ENCODE results near the gene OPA1. TPM values are rescaled to one million over a fixed set of nuclear protein-coding genes. Genes with fewer than 3 reads are reported as not detected.

Gene OPA1
- total RNA-seq, 4 donors from 2014 or later, result 33.0 to 57.4 (median 39.4) TPM

DNA sequence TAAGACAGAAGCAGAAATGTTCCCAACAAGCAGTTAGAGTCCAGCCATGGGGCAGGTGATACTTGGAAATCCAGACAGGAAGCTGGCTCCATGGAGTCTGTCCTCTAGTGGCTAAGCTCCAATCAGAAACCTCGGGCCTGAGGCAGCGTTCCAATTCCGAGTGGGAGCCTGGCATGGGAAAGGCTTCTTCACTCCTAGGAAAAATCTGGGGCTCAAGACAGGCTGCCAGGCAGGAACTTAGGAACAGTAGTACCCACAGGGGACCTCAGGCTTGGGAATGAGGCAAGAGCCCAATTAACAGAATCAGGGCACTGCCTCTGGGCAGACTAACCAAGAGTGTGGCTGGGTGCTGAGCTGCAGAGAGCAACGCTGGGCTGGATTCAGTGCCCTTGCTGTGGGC lies 32.1 kb upstream of the OPA1 start:
- no peak overlapping the region for H3K4me3 ChIP-seq (ENCODE audit: low read depth, poor library complexity, severe bottlenecking)
- 49 to 62% methylated on average over 4 of the region's 4 CpGs for WGBS, 2 donors
- intact Hi-C loops (cut with DNase I; ENCODE audit: low total_unique reads), result loop anchor here (10.0 kb wide), 1 partner anchor 746 kb away; no protein-coding TSS in a partner anchor
- TF ChIP-seq POLR2A (IDR thresholded peaks at IDR 0.05) (no peak), CTCF (IDR thresholded peaks at IDR 0.05) (no peak)
- DNase-seq (ENCODE audit: low spot score in 2 of 2), result no peak

- DNase-seq (ENCODE audit: low spot score in 2 of 2), result no peak
- no peak overlapping the region for H3K4me3 ChIP-seq (ENCODE audit: low read depth, poor library complexity, severe bottlenecking)
- intact Hi-C loops (cut with DNase I; ENCODE audit: low total_unique reads), result loop anchor here (10.0 kb wide), 1 partner anchor 749 kb away; no protein-coding TSS in a partner anchor
- WGBS, 2 donors, result 94% methylated on average over 3 of the region's 3 CpGs
- TF ChIP-seq POLR2A (IDR thresholded peaks at IDR 0.05), result no peak
- TF ChIP-seq CTCF (IDR thresholded peaks at IDR 0.05), result no peak
These were observed 29.6 kb upstream of the OPA1 start for GRCh38 chr3:193563426-193563825.

DNA sequence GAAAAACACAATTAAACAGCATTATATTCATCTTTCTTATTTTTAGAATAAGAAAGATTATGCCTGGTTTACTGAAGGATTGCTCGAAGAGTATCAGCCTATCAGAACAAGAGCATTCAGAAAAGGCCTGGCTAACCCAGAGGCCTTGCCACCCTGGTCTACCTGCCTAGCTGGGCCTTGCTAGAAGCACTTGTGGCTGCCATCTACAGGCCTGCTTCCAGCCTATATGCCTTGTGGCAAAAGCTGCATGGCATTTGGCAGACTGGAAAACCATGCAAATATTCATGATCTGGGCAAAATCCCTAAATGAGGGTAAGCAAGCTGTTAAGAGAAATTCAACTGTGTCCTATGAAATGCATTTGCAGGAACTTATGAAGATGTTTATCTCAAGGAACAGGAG lies 29.0 kb upstream of the OPA1 start:
- TF ChIP-seq POLR2A (IDR thresholded peaks at IDR 0.05), result no peak
- no peak overlapping the region for H3K4me3 ChIP-seq (ENCODE audit: low read depth, poor library complexity, severe bottlenecking)
- intact Hi-C loops (cut with DNase I; ENCODE audit: low total_unique reads), result loop anchor here (10.0 kb wide), 1 partner anchor 749 kb away; no protein-coding TSS in a partner anchor
- no peak for DNase-seq (ENCODE audit: low spot score in 2 of 2)
- 67 to 76% methylated on average over 1 of the region's 1 CpG for WGBS, 2 donors

DNA sequence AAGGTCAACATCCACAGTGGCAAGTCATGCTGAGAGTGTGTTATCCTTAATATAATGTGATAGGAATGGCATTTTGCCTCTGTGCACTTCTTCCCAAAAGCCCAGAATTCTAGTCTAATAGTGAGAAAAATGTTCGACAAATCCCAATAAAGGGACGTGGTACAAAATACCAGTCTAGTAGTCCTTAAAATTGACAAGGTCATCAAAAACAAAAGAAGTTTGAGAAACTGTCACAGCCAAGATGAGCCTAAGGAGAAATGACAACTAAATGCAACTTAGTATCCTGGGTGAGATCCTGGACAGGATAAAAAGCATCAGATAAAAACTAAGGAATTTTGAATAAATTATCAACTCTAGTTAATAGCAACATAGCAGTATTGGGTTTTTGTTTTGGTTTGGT lies 23.9 kb upstream of the OPA1 start:
- WGBS, 2 donors, result 83 to 89% methylated on average over 2 of the region's 2 CpGs
- H3K4me3 ChIP-seq (ENCODE audit: low read depth, poor library complexity, severe bottlenecking), result no peak overlapping the region
- intact Hi-C loops (cut with DNase I; ENCODE audit: low total_unique reads), result loop anchor here (10.0 kb wide), 1 partner anchor 754 kb away; no protein-coding TSS in a partner anchor
- no peak for TF ChIP-seq POLR2A (IDR thresholded peaks at IDR 0.05)
- TF ChIP-seq CTCF (IDR thresholded peaks at IDR 0.05), result no peak
- DNase-seq (ENCODE audit: low spot score in 2 of 2), result no peak

GRCh38 chr3:193572426-193572908 lies 20.5 kb upstream of the OPA1 start:
- H3K4me3 ChIP-seq (ENCODE audit: low read depth, poor library complexity, severe bottlenecking), result no peak overlapping the region
- peak in 1 of 2 donors; percentile 45 for DNase-seq (ENCODE audit: low spot score in 2 of 2)
- no peak for TF ChIP-seq POLR2A (IDR thresholded peaks at IDR 0.05)
- peak in 1 of 3 donors; percentile 53 for TF ChIP-seq CTCF (IDR thresholded peaks at IDR 0.05)
- 9 to 10% methylated on average over 10 of the region's 10 CpGs for WGBS, 2 donors
- intact Hi-C loops (cut with DNase I; ENCODE audit: low total_unique reads), result no loop called here

GRCh38 chr3:193573403-193574191 lies 19.4 kb upstream of the OPA1 start:
- DNase-seq (ENCODE audit: low spot score in 2 of 2), result no peak
- H3K4me3 ChIP-seq (ENCODE audit: low read depth, poor library complexity, severe bottlenecking), result no peak overlapping the region
- TF ChIP-seq CTCF (IDR thresholded peaks at IDR 0.05) (no peak), POLR2A (IDR thresholded peaks at IDR 0.05) (no peak)
- intact Hi-C loops (cut with DNase I; ENCODE audit: low total_unique reads), result no loop called here
- 63 to 72% methylated on average over 4 of the region's 4 CpGs for WGBS, 2 donors
